Measurements from ENCODE around the gene PLPP2.

DNA sequence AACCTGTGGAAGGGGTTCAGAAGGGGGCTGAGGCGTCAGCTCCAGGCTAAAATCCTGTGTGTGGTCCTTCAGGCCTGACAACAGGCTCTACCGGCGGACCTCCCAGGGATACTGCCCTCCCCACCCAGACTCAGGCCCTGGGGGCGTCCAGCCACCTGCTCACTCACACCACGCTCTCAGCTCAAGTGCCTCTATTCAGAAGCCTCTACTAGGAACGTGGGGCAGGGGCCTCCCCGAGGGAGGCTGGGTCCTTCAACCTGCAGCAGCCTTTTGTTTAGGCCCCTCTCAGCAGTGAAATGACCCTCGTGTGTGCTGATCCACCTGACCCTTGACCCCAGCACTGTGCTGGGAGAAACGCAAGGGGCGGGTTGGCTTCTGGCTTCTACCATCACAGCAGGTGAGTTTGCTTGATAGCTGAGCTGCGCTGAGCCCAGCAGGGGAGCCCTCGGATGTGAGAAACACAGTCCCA, 10.6 kb downstream of the PLPP2 start:
- TF ChIP-seq, protein P1, sequence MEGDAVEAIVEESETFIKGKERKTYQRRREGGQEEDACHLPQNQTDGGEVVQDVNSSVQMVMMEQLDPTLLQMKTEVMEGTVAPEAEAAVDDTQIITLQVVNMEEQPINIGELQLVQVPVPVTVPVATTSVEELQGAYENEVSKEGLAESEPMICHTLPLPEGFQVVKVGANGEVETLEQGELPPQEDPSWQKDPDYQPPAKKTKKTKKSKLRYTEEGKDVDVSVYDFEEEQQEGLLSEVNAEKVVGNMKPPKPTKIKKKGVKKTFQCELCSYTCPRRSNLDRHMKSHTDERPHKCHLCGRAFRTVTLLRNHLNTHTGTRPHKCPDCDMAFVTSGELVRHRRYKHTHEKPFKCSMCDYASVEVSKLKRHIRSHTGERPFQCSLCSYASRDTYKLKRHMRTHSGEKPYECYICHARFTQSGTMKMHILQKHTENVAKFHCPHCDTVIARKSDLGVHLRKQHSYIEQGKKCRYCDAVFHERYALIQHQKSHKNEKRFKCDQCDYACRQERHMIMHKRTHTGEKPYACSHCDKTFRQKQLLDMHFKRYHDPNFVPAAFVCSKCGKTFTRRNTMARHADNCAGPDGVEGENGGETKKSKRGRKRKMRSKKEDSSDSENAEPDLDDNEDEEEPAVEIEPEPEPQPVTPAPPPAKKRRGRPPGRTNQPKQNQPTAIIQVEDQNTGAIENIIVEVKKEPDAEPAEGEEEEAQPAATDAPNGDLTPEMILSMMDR (conservative IDR thresholded peaks at IDR 0.05 in 1 of 2, IDR thresholded peaks at IDR 0.05 in 1 of 2; ENCODE audit: extremely low read depth in 1 of 2, insufficient read depth in 1 of 2, low read depth in 1 of 2, low read length in 2 of 2), result no peak
- TF ChIP-seq EZH2 (IDR thresholded peaks at IDR 0.05; ENCODE audit: borderline replicate concordance, low read length), result no peak
